ELR (cell line): ENCODE data around the gene NEUROG3.
A peak's percentile ranks its signal among the peaks of the same experiment; 100 is the strongest.
"Not testable (repeated sequence)": the region's sequence is repeated elsewhere in the genome, so short reads cannot be mapped to it uniquely, and the experiment has no call there.

Experiments used
- DNase-seq: peaks from one replicate; pipeline ENCODE4 v3.0.0-alpha.2; 2015; ENCODE audit warnings: low read depth

The NEUROG3 gene

GRCh38 chr10:69571618-69572158, 1.5 kb downstream of the NEUROG3 start:
- DNase-seq, result no peak

- DNase-seq, result no peak
Observed at GRCh38 chr10:69570050-69570816, 3.0 kb downstream of the NEUROG3 start.

- DNase-seq, result no peak
Observed at GRCh38 chr10:69569396-69569934, 3.8 kb downstream of the NEUROG3 start.

- DNase-seq, result no peak
Observed at GRCh38 chr10:69568472-69569395, 4.5 kb downstream of the NEUROG3 start.

- peak; percentile 55 for DNase-seq
Observed at GRCh38 chr10:69567920-69568319, 5.3 kb downstream of the NEUROG3 start.

GRCh38 chr10:69562731-69563254, 10.4 kb downstream of the NEUROG3 start:
- no peak for DNase-seq

- DNase-seq, result no peak
Observed at GRCh38 chr10:69559525-69559924, 13.7 kb downstream of the NEUROG3 start.

GRCh38 chr10:69558559-69558958, 14.7 kb downstream of the NEUROG3 start:
- DNase-seq, result no peak

GRCh38 chr10:69554611-69555010, 18.6 kb downstream of the NEUROG3 start:
- DNase-seq, result no peak

GRCh38 chr10:69553328-69553727, 19.9 kb downstream of the NEUROG3 start:
- no peak for DNase-seq

GRCh38 chr10:69552268-69552667, 21.0 kb downstream of the NEUROG3 start:
- no peak for DNase-seq

- DNase-seq, result no peak
Observed at GRCh38 chr10:69549959-69550358, 23.3 kb downstream of the NEUROG3 start.

GRCh38 chr10:69541463-69541862, 31.8 kb downstream of the NEUROG3 start:
- no peak for DNase-seq

GRCh38 chr10:69538461-69538860, 34.8 kb downstream of the NEUROG3 start:
- DNase-seq, result peak; percentile 19

- DNase-seq, result no peak
Observed at GRCh38 chr10:69537449-69537848, 35.8 kb downstream of the NEUROG3 start.

GRCh38 chr10:69536521-69536920, 36.7 kb downstream of the NEUROG3 start:
- not testable (repeated sequence) for DNase-seq

GRCh38 chr10:69533658-69534057, 39.6 kb downstream of the NEUROG3 start:
- no peak for DNase-seq

- no peak for DNase-seq
Observed at GRCh38 chr10:69527961-69528360, 45.3 kb downstream of the NEUROG3 start.
